Spleen (tissue), 11 donors: ENCODE results near the gene CEACAM1. TPM values are rescaled to one million over a fixed set of nuclear protein-coding genes. Genes with fewer than 3 reads are reported as not detected.

Source experiments
- DNase-seq: peaks from one replicate; pipeline ENCODE4 v3.0.0-alpha.2; 2020
- H3K27ac ChIP-seq, 8 donors: fragments of 200-600 bp; sonication (generic) in 7 of 8; 1 replicate in 4 of 8; 2 replicates in 4 of 8; pipeline versions ENCODE4 v1.5.0 to v1.8.0; 2016 to 2021; ENCODE audit warnings: inconsistent platforms in 4 of 8, mild to moderate bottlenecking in 4 of 8, moderate library complexity in 1 of 8
- H3K27me3 ChIP-seq, 7 donors: fragments of 200-600 bp; sonication (generic) in 6 of 7; replicated peaks in 1 of 7; 1 replicate in 4 of 7; 2 replicates in 3 of 7; pipeline versions ENCODE4 v1.5.0 to v1.8.0; 2016 to 2021; ENCODE audit warnings: inconsistent platforms in 3 of 7, mild to moderate bottlenecking in 1 of 7
- H3K36me3 ChIP-seq, 6 donors: fragments of 200-600 bp; sonication (generic) in 5 of 6; 1 replicate in 4 of 6; 2 replicates in 2 of 6; pipeline versions ENCODE4 v1.5.0 to v1.8.0; 2016 to 2021; ENCODE audit warnings: inconsistent platforms in 2 of 6
- H3K4me1 ChIP-seq, 6 donors: fragments of 200-600 bp; sonication (generic) in 5 of 6; 1 replicate in 3 of 6; 2 replicates in 3 of 6; pipeline versions ENCODE4 v1.5.0 to v1.8.0; 2016 to 2021; ENCODE audit warnings: inconsistent platforms in 3 of 6
- H3K4me3 ChIP-seq, 8 donors: fragments of 200-600 bp; sonication (generic) in 7 of 8; 1 replicate in 4 of 8; 2 replicates in 4 of 8; pipeline versions ENCODE4 v1.5.0 to v1.8.0; 2016 to 2021; ENCODE audit warnings: inconsistent platforms in 4 of 8, mild to moderate bottlenecking in 4 of 8, moderate library complexity in 2 of 8
- H3K9me3 ChIP-seq, 8 donors: fragments of 200-600 bp; sonication (generic) in 7 of 8; 1 replicate in 4 of 8; 2 replicates in 4 of 8; pipeline versions ENCODE4 v1.5.0 to v1.8.0; 2016 to 2021; ENCODE audit warnings: inconsistent platforms in 4 of 8
- CTCF ChIP-seq, 11 experiments: fragments of 200-600 bp in 7 of 11; fragments of 450-650 bp in 4 of 11; sonication (generic) in 4 of 11; IDR thresholded peaks in 8 of 11; conservative IDR thresholded peaks in 3 of 11; 1 replicate in 7 of 11; 2 replicates in 4 of 11; pipeline versions ENCODE4 v1.4.0 to v1.8.0; 2016 to 2021; ENCODE audit warnings: antibody characterized with exemption in 11 of 11, inconsistent platforms in 4 of 11, mild to moderate bottlenecking in 1 of 11
- POLR2A ChIP-seq, 3 donors: fragments of 450-650 bp; IDR thresholded peaks; one replicate each; pipeline ENCODE4 v1.5.1; 2017; ENCODE audit warnings: antibody characterized with exemption in 3 of 3, mild to moderate bottlenecking in 1 of 3
- POLR2AphosphoS5 ChIP-seq, 3 donors: sonication (generic); formaldehyde crosslinking; IDR thresholded peaks; one replicate each; pipeline ENCODE4 v1.5.1; 2017; ENCODE audit warnings: antibody characterized with exemption in 3 of 3
- WGBS, 5 donors: extraction: QIAGEN DNeasy Blood & Tissue Kit in 3 of 5; methylation state at CpG; one replicate each; pipeline versions ENCODE4 v1.1.5 to v1.1.7; 2013 to 2018; 5-methylcytosine and 5-hydroxymethylcytosine counted together
- intact Hi-C: fragments of 100-400 bp; cut with DNase I; formaldehyde crosslinking; loops from one replicate; pipeline ENCODE4 v1.15.0; 2023; ENCODE audit warnings: low total_unique reads
- polyA plus RNA-seq, 3 donors: library from polyadenylated mRNA; stranded (reverse); fragments of 200-250 nt; gene quantifications; one replicate each; pipeline ENCODE4 v1.2.1, GENCODE V29; 2013
- total RNA-seq, 7 donors: library from RNA; depleted of rRNA in 3 of 7; stranded (reverse); fragments of >200 nt in 3 of 7; fragmentation: NEBNext Ultra II Directional in 4 of 7; extraction: Animal tissue kit (Norgen Biotek cat#: 25700) in 4 of 7; gene quantifications; one replicate each; pipeline versions ENCODE4 v1.1.0 to v1.2.1, GENCODE V29; 2016 to 2021
- donor health status: healthy with polysubstance abuse.
- donor health status: DM: no; HTN: no; CAD: no; lungs with moderate emphysema.
- donor health status: DM: no; HTN: no; CAD: no.
- donor health status: Bipolar disorder and iron deficiency.
- donor health status: healthy.
- donor health status: DM: no; HTN: no; CAD: no.
- donor health status: DM: yes; HTN: yes; CAD: no.

Gene CEACAM1
- total and polyA plus RNA-seq, 10 donors: 1.5 to 33.5 (median 16.7) TPM

- intact Hi-C loops: no loop called here
- H3K4me3 ChIP-seq: no peak overlapping the region
Observed at GRCh38 chr19:42495663-42496062, 32.6 kb downstream of the CEACAM1 start.

GRCh38 chr19:42494321-42494720 is 34.0 kb downstream of the CEACAM1 start:
- Histone ChIP-seq H3K9me3 (no peaks in the 10 kb centered on the region), H3K4me1 (peaks cover 11 to 28% (median 25%) of the 10 kb centered on the region in 6 donors), H3K27me3 (no peaks in the 10 kb centered on the region), H3K4me3 (no peak overlapping the region), H3K27ac (no peak overlapping the region), H3K36me3 (no peaks in the 10 kb centered on the region)
- no peak for DNase-seq
- WGBS, 5 donors: 85 to 90% (median 88%) methylated on average over 3 of the region's 3 CpGs
- TF ChIP-seq POLR2AphosphoS5 (IDR thresholded peaks at IDR 0.05): no peak
- TF ChIP-seq CTCF (IDR thresholded peaks at IDR 0.05 in 8 of 11, conservative IDR thresholded peaks at IDR 0.05 in 3 of 11): no peak
- TF ChIP-seq POLR2A (IDR thresholded peaks at IDR 0.05): no peak
- intact Hi-C loops: no loop called here

More at GRCh38 chr19:42495663-42496062, 32.6 kb downstream of the CEACAM1 start:
- no peak for TF ChIP-seq POLR2A (IDR thresholded peaks at IDR 0.05)
- no peak for TF ChIP-seq POLR2AphosphoS5 (IDR thresholded peaks at IDR 0.05)
- TF ChIP-seq CTCF (IDR thresholded peaks at IDR 0.05 in 8 of 11, conservative IDR thresholded peaks at IDR 0.05 in 3 of 11): no peak
- no peaks in the 10 kb centered on the region for H3K27me3 ChIP-seq
- WGBS, 5 donors: 80 to 89% (median 88%) methylated on average over 3 of the region's 3 CpGs
- DNase-seq: no peak
- no peaks in the 10 kb centered on the region for H3K36me3 ChIP-seq
- H3K9me3 ChIP-seq: no peaks in the 10 kb centered on the region
- peaks cover 11 to 28% (median 25%) of the 10 kb centered on the region in 6 donors for H3K4me1 ChIP-seq
- H3K27ac ChIP-seq: no peak overlapping the region

GRCh38 chr19:42488783-42489521 is 39.3 kb downstream of the CEACAM1 start:
- TF ChIP-seq POLR2AphosphoS5 (IDR thresholded peaks at IDR 0.05): no peak
- no peak for TF ChIP-seq POLR2A (IDR thresholded peaks at IDR 0.05)
- no peak for TF ChIP-seq CTCF (IDR thresholded peaks at IDR 0.05 in 8 of 11, conservative IDR thresholded peaks at IDR 0.05 in 3 of 11)
- H3K4me1 ChIP-seq: no peaks in the 10 kb centered on the region
- H3K4me3 ChIP-seq: no peak overlapping the region
- DNase-seq: no peak
- H3K36me3 ChIP-seq: no peaks in the 10 kb centered on the region
- H3K9me3 ChIP-seq: no peaks in the 10 kb centered on the region
- no peaks in the 10 kb centered on the region for H3K27me3 ChIP-seq
- no peak overlapping the region for H3K27ac ChIP-seq
- intact Hi-C loops: no loop called here
- 84 to 98% (median 92%) methylated on average over 6 of the region's 6 CpGs for WGBS, 5 donors

GRCh38 chr19:42487798-42488178 is 40.5 kb downstream of the CEACAM1 start:
- H3K27me3 ChIP-seq: no peaks in the 10 kb centered on the region
- no peaks in the 10 kb centered on the region for H3K36me3 ChIP-seq
- no peak for DNase-seq
- intact Hi-C loops: no loop called here
- no peak overlapping the region for H3K4me3 ChIP-seq
- H3K27ac ChIP-seq: no peak overlapping the region
- no peak for TF ChIP-seq POLR2A (IDR thresholded peaks at IDR 0.05)
- TF ChIP-seq POLR2AphosphoS5 (IDR thresholded peaks at IDR 0.05): no peak
- TF ChIP-seq CTCF (IDR thresholded peaks at IDR 0.05 in 8 of 11, conservative IDR thresholded peaks at IDR 0.05 in 3 of 11): no peak
- H3K9me3 ChIP-seq: no peaks in the 10 kb centered on the region
- WGBS, 5 donors: 89 to 96% (median 91%) methylated on average over 3 of the region's 3 CpGs
- H3K4me1 ChIP-seq: no peaks in the 10 kb centered on the region
